ENCODE data around the gene DNAJB6.

The DNAJB6 gene

GRCh38 chr7:157460721-157461120, 123.9 kb downstream of the DNAJB6 start:
- DNase-seq (ENCODE audit: insufficient read length, low spot score): no peak
- no peak for FAIRE-seq
- TF ChIP-seq POLR2A (IDR thresholded peaks at IDR 0.05; ENCODE audit: low read depth, low read length): no peak
- TF ChIP-seq PAX5 (IDR thresholded peaks at IDR 0.05; ENCODE audit: insufficient read depth, low read length, severe bottlenecking): no peak
- no peak for TF ChIP-seq TAF1 (IDR thresholded peaks at IDR 0.05; ENCODE audit: low read depth, low read length)
- no peak for TF ChIP-seq SPI1 (IDR thresholded peaks at IDR 0.05; ENCODE audit: low read depth, low read length)
- no peak for TF ChIP-seq POU2F2 (IDR thresholded peaks at IDR 0.05; ENCODE audit: low read depth, low read length)
- TF ChIP-seq POLR2AphosphoS5 (IDR thresholded peaks at IDR 0.05; ENCODE audit: low read depth, low read length): no peak

GRCh38 chr7:157461573-157462418, 125.0 kb downstream of the DNAJB6 start:
- FAIRE-seq: no peak
- no peak for TF ChIP-seq POU2F2 (IDR thresholded peaks at IDR 0.05; ENCODE audit: low read depth, low read length)
- TF ChIP-seq PAX5 (IDR thresholded peaks at IDR 0.05; ENCODE audit: insufficient read depth, low read length, severe bottlenecking): no peak
- TF ChIP-seq POLR2A (IDR thresholded peaks at IDR 0.05; ENCODE audit: low read depth, low read length): no peak
- DNase-seq (ENCODE audit: insufficient read length, low spot score): no peak

GRCh38 chr7:157462419-157462771, 125.6 kb downstream of the DNAJB6 start:
- TF ChIP-seq POLR2AphosphoS5 (IDR thresholded peaks at IDR 0.05; ENCODE audit: low read depth, low read length) (no peak), POU2F2 (IDR thresholded peaks at IDR 0.05; ENCODE audit: low read depth, low read length) (no peak), POLR2A (IDR thresholded peaks at IDR 0.05; ENCODE audit: low read depth, low read length) (no peak), PAX5 (IDR thresholded peaks at IDR 0.05; ENCODE audit: insufficient read depth, low read length, severe bottlenecking) (no peak), SPI1 (IDR thresholded peaks at IDR 0.05; ENCODE audit: low read depth, low read length) (no peak), TAF1 (IDR thresholded peaks at IDR 0.05; ENCODE audit: low read depth, low read length) (no peak)
- no peak for FAIRE-seq
- no peak for DNase-seq (ENCODE audit: insufficient read length, low spot score)

- no peak for FAIRE-seq
- no peak for TF ChIP-seq POU2F2 (IDR thresholded peaks at IDR 0.05; ENCODE audit: low read depth, low read length)
- TF ChIP-seq POLR2AphosphoS5 (IDR thresholded peaks at IDR 0.05; ENCODE audit: low read depth, low read length): no peak
- TF ChIP-seq SPI1 (IDR thresholded peaks at IDR 0.05; ENCODE audit: low read depth, low read length): no peak
- TF ChIP-seq PAX5 (IDR thresholded peaks at IDR 0.05; ENCODE audit: insufficient read depth, low read length, severe bottlenecking): no peak
- no peak for TF ChIP-seq POLR2A (IDR thresholded peaks at IDR 0.05; ENCODE audit: low read depth, low read length)
- no peak for TF ChIP-seq TAF1 (IDR thresholded peaks at IDR 0.05; ENCODE audit: low read depth, low read length)
- DNase-seq (ENCODE audit: insufficient read length, low spot score): no peak
Observed at GRCh38 chr7:157462840-157463239, 126.0 kb downstream of the DNAJB6 start.

GRCh38 chr7:157463245-157463644, 126.4 kb downstream of the DNAJB6 start:
- no peak for TF ChIP-seq TAF1 (IDR thresholded peaks at IDR 0.05; ENCODE audit: low read depth, low read length)
- no peak for TF ChIP-seq POLR2AphosphoS5 (IDR thresholded peaks at IDR 0.05; ENCODE audit: low read depth, low read length)
- TF ChIP-seq POU2F2 (IDR thresholded peaks at IDR 0.05; ENCODE audit: low read depth, low read length): no peak
- no peak for TF ChIP-seq SPI1 (IDR thresholded peaks at IDR 0.05; ENCODE audit: low read depth, low read length)
- no peak for TF ChIP-seq POLR2A (IDR thresholded peaks at IDR 0.05; ENCODE audit: low read depth, low read length)
- TF ChIP-seq PAX5 (IDR thresholded peaks at IDR 0.05; ENCODE audit: insufficient read depth, low read length, severe bottlenecking): no peak
- FAIRE-seq (no peak), DNase-seq (ENCODE audit: insufficient read length, low spot score) (no peak)

GRCh38 chr7:157464111-157464970, 127.5 kb downstream of the DNAJB6 start:
- DNase-seq (ENCODE audit: insufficient read length, low spot score): no peak
- no peak for FAIRE-seq
- TF ChIP-seq POLR2A (IDR thresholded peaks at IDR 0.05; ENCODE audit: low read depth, low read length) (no peak), POLR2AphosphoS5 (IDR thresholded peaks at IDR 0.05; ENCODE audit: low read depth, low read length) (no peak), POU2F2 (IDR thresholded peaks at IDR 0.05; ENCODE audit: low read depth, low read length) (no peak), SPI1 (IDR thresholded peaks at IDR 0.05; ENCODE audit: low read depth, low read length) (no peak), PAX5 (IDR thresholded peaks at IDR 0.05; ENCODE audit: insufficient read depth, low read length, severe bottlenecking) (no peak)

- no peak for TF ChIP-seq PAX5 (IDR thresholded peaks at IDR 0.05; ENCODE audit: insufficient read depth, low read length, severe bottlenecking)
- no peak for TF ChIP-seq TAF1 (IDR thresholded peaks at IDR 0.05; ENCODE audit: low read depth, low read length)
- TF ChIP-seq SPI1 (IDR thresholded peaks at IDR 0.05; ENCODE audit: low read depth, low read length): no peak
- no peak for TF ChIP-seq POU2F2 (IDR thresholded peaks at IDR 0.05; ENCODE audit: low read depth, low read length)
- no peak for TF ChIP-seq POLR2AphosphoS5 (IDR thresholded peaks at IDR 0.05; ENCODE audit: low read depth, low read length)
- no peak for TF ChIP-seq POLR2A (IDR thresholded peaks at IDR 0.05; ENCODE audit: low read depth, low read length)
- DNase-seq (ENCODE audit: insufficient read length, low spot score): no peak
- no peak for FAIRE-seq
Observed at GRCh38 chr7:157464971-157465886, 128.4 kb downstream of the DNAJB6 start.

GRCh38 chr7:157465891-157466866, 129.4 kb downstream of the DNAJB6 start:
- TF ChIP-seq SPI1 (IDR thresholded peaks at IDR 0.05; ENCODE audit: low read depth, low read length) (no peak), POLR2AphosphoS5 (IDR thresholded peaks at IDR 0.05; ENCODE audit: low read depth, low read length) (no peak), TAF1 (IDR thresholded peaks at IDR 0.05; ENCODE audit: low read depth, low read length) (no peak), PAX5 (IDR thresholded peaks at IDR 0.05; ENCODE audit: insufficient read depth, low read length, severe bottlenecking) (no peak), POLR2A (IDR thresholded peaks at IDR 0.05; ENCODE audit: low read depth, low read length) (no peak), POU2F2 (IDR thresholded peaks at IDR 0.05; ENCODE audit: low read depth, low read length) (no peak)
- no peak for DNase-seq (ENCODE audit: insufficient read length, low spot score)

More at GRCh38 chr7:157465891-157466866, 129.4 kb downstream of the DNAJB6 start:
- FAIRE-seq: no peak
